Activated CD4-positive, alpha-beta T cell treated with anti-CD3 and anti-CD28 coated beads, Interleukin-2, amount 10 ng/mL, durations not matched to agents 7 days and 5 days (primary cell): Measurements from ENCODE around the gene NEO1. TPM values are rescaled to one million over a fixed set of nuclear protein-coding genes. Genes with fewer than 3 reads are reported as not detected.

ENCODE experiments used
- CTCF ChIA-PET: fragments of 350-600 bp; sonication (Branson Sonifier 250); formaldehyde crosslinking; loops from one replicate; lab custom pipeline; 2021; ENCODE audit warnings: antibody characterized with exemption; lab: Charles Lee
- POLR2A ChIA-PET: fragments of 350-600 bp; sonication (Branson Sonifier 250); formaldehyde crosslinking; loops from one replicate; lab custom pipeline; 2021; ENCODE audit warnings: antibody characterized with exemption; lab: Charles Lee
- DNase-seq: peaks from one replicate; pipeline ENCODE4 v3.0.0-alpha.2; 2020
- H3K27ac Mint-ChIP-seq: one replicate; pipeline ENCODE4 v1.8.0; 2021; ENCODE audit warnings: mild to moderate bottlenecking, moderate library complexity, mixed read lengths
- H3K27me3 Mint-ChIP-seq: one replicate; pipeline ENCODE4 v1.8.0; 2021; ENCODE audit warnings: mixed read lengths
- H3K36me3 Mint-ChIP-seq: one replicate; pipeline ENCODE4 v1.8.0; 2021; ENCODE audit warnings: low read depth, mixed read lengths
- H3K4me1 Mint-ChIP-seq: one replicate; pipeline ENCODE4 v1.8.0; 2021; ENCODE audit warnings: mixed read lengths
- H3K4me3 Mint-ChIP-seq: one replicate; pipeline ENCODE4 v1.8.0; 2021; ENCODE audit warnings: mild to moderate bottlenecking, moderate library complexity, mixed read lengths
- H3K9me3 Mint-ChIP-seq: one replicate; pipeline ENCODE4 v1.8.0; 2021; ENCODE audit warnings: mixed read lengths
- total RNA-seq, 2 experiments: library from RNA; stranded (reverse); gene quantifications; one replicate each; pipeline ENCODE4 v1.2.3, GENCODE V29; 2021

NEO1 gene
- total RNA-seq, 2 experiments from 2014 or later, result 4.3 to 5.8 TPM

- Mint-ChIP-seq H3K4me1 (no peaks in the 10 kb centered on the region), H3K36me3 (no peaks in the 10 kb centered on the region), H3K27me3 (no peaks in the 10 kb centered on the region), H3K4me3 (no peak overlapping the region), H3K9me3 (no peaks in the 10 kb centered on the region), H3K27ac (no peak overlapping the region)
- no peak for DNase-seq
- ChIA-PET POLR2A (no interaction called here), CTCF (interaction anchor here (0.7 kb wide), 1 partner anchor 12 kb away, joined by 3 read pairs; no protein-coding TSS in a partner anchor)
Measured at GRCh38 chr15:73334086-73334485, 281.8 kb downstream of the NEO1 start.

- H3K9me3 Mint-ChIP-seq, result no peaks in the 10 kb centered on the region
Measured at GRCh38 chr15:73335026-73335425, 282.8 kb downstream of the NEO1 start.

GRCh38 chr15:73335471-73335870 lies 283.2 kb downstream of the NEO1 start:
- Mint-ChIP-seq H3K4me3 (no peak overlapping the region), H3K36me3 (no peaks in the 10 kb centered on the region), H3K27me3 (no peaks in the 10 kb centered on the region), H3K27ac (no peak overlapping the region), H3K4me1 (no peaks in the 10 kb centered on the region), H3K9me3 (no peaks in the 10 kb centered on the region)
- POLR2A ChIA-PET, result no interaction called here
- CTCF ChIA-PET, result no interaction called here
- no peak for DNase-seq

More at GRCh38 chr15:73335026-73335425, 282.8 kb downstream of the NEO1 start:
- Mint-ChIP-seq H3K27ac (peak overlapping the region; percentile 50), H3K27me3 (no peaks in the 10 kb centered on the region), H3K4me3 (no peak overlapping the region), H3K4me1 (no peaks in the 10 kb centered on the region), H3K36me3 (no peaks in the 10 kb centered on the region)
- ChIA-PET CTCF (interaction anchor here (0.7 kb wide), 1 partner anchor 10 kb away, joined by 3 read pairs; no protein-coding TSS in a partner anchor), POLR2A (no interaction called here)
- no peak for DNase-seq

GRCh38 chr15:73336756-73337155 lies 284.5 kb downstream of the NEO1 start:
- H3K4me1 Mint-ChIP-seq, result no peaks in the 10 kb centered on the region
- no peak for DNase-seq
- no peaks in the 10 kb centered on the region for H3K9me3 Mint-ChIP-seq
- POLR2A ChIA-PET, result no interaction called here
- H3K27ac Mint-ChIP-seq, result no peak overlapping the region
- H3K27me3 Mint-ChIP-seq, result no peaks in the 10 kb centered on the region
- CTCF ChIA-PET, result no interaction called here
- no peaks in the 10 kb centered on the region for H3K36me3 Mint-ChIP-seq
- no peak overlapping the region for H3K4me3 Mint-ChIP-seq

GRCh38 chr15:73337187-73337586 lies 284.9 kb downstream of the NEO1 start:
- CTCF ChIA-PET, result no interaction called here
- no peak for DNase-seq
- Mint-ChIP-seq H3K4me3 (no peak overlapping the region), H3K4me1 (no peaks in the 10 kb centered on the region), H3K27ac (no peak overlapping the region), H3K36me3 (no peaks in the 10 kb centered on the region), H3K27me3 (no peaks in the 10 kb centered on the region), H3K9me3 (no peaks in the 10 kb centered on the region)
- POLR2A ChIA-PET, result no interaction called here

- DNase-seq, result no peak
- Mint-ChIP-seq H3K36me3 (no peaks in the 10 kb centered on the region), H3K27me3 (no peaks in the 10 kb centered on the region), H3K27ac (no peak overlapping the region), H3K4me3 (no peak overlapping the region), H3K9me3 (peaks cover 3% of the 10 kb centered on the region), H3K4me1 (no peaks in the 10 kb centered on the region)
- CTCF ChIA-PET, result no interaction called here
- POLR2A ChIA-PET, result no interaction called here
Measured at GRCh38 chr15:73338058-73338457, 285.8 kb downstream of the NEO1 start.

GRCh38 chr15:73338606-73339374 lies 286.5 kb downstream of the NEO1 start:
- Mint-ChIP-seq H3K27ac (no peak overlapping the region), H3K36me3 (no peaks in the 10 kb centered on the region), H3K4me1 (no peaks in the 10 kb centered on the region), H3K27me3 (no peaks in the 10 kb centered on the region), H3K9me3 (peaks cover 3% of the 10 kb centered on the region), H3K4me3 (no peak overlapping the region)
- DNase-seq, result no peak
- POLR2A ChIA-PET, result no interaction called here
- CTCF ChIA-PET, result no interaction called here

GRCh38 chr15:73340502-73341192 lies 288.4 kb downstream of the NEO1 start:
- ChIA-PET POLR2A (no interaction called here), CTCF (no interaction called here)
- H3K27ac Mint-ChIP-seq, result peak overlapping the region; percentile 43
- H3K4me1 Mint-ChIP-seq, result no peaks in the 10 kb centered on the region
- DNase-seq, result no peak
- H3K9me3 Mint-ChIP-seq, result peaks cover 3% of the 10 kb centered on the region
- no peaks in the 10 kb centered on the region for H3K27me3 Mint-ChIP-seq
- H3K4me3 Mint-ChIP-seq, result no peak overlapping the region
- no peaks in the 10 kb centered on the region for H3K36me3 Mint-ChIP-seq

GRCh38 chr15:73341886-73342600 lies 289.8 kb downstream of the NEO1 start:
- DNase-seq, result no peak
- H3K27ac Mint-ChIP-seq, result no peak overlapping the region
- ChIA-PET POLR2A (no interaction called here), CTCF (interaction anchor here (0.5 kb wide), 1 partner anchor 54 kb away, joined by 4 read pairs; no protein-coding TSS in a partner anchor)
- peaks cover 2% of the 10 kb centered on the region for H3K27me3 Mint-ChIP-seq
- no peaks in the 10 kb centered on the region for H3K4me1 Mint-ChIP-seq
- peaks cover 3% of the 10 kb centered on the region for H3K9me3 Mint-ChIP-seq
- no peak overlapping the region for H3K4me3 Mint-ChIP-seq
- H3K36me3 Mint-ChIP-seq, result no peaks in the 10 kb centered on the region

- H3K9me3 Mint-ChIP-seq, result peaks cover 3% of the 10 kb centered on the region
- H3K27me3 Mint-ChIP-seq, result peaks cover 2% of the 10 kb centered on the region
- H3K36me3 Mint-ChIP-seq, result no peaks in the 10 kb centered on the region
- ChIA-PET POLR2A (no interaction called here), CTCF (no interaction called here)
- no peak for DNase-seq
- H3K27ac Mint-ChIP-seq, result no peak overlapping the region
- H3K4me1 Mint-ChIP-seq, result no peaks in the 10 kb centered on the region
- H3K4me3 Mint-ChIP-seq, result no peak overlapping the region
Measured at GRCh38 chr15:73344056-73344455, 291.8 kb downstream of the NEO1 start.

GRCh38 chr15:73345658-73346057 lies 293.4 kb downstream of the NEO1 start:
- POLR2A ChIA-PET, result no interaction called here
- no peak overlapping the region for H3K4me3 Mint-ChIP-seq

GRCh38 chr15:73346735-73347312 lies 294.6 kb downstream of the NEO1 start:
- peaks cover 3% of the 10 kb centered on the region for H3K9me3 Mint-ChIP-seq
- H3K4me3 Mint-ChIP-seq, result no peak overlapping the region
- CTCF ChIA-PET, result no interaction called here
- peak; percentile 73 for DNase-seq
- no peaks in the 10 kb centered on the region for H3K4me1 Mint-ChIP-seq
- H3K27me3 Mint-ChIP-seq, result peaks cover 2% of the 10 kb centered on the region
- H3K27ac Mint-ChIP-seq, result no peak overlapping the region
- POLR2A ChIA-PET, result no interaction called here
- no peaks in the 10 kb centered on the region for H3K36me3 Mint-ChIP-seq

More at GRCh38 chr15:73345658-73346057, 293.4 kb downstream of the NEO1 start:
- Mint-ChIP-seq H3K9me3 (peaks cover 3% of the 10 kb centered on the region), H3K36me3 (no peaks in the 10 kb centered on the region), H3K27ac (no peak overlapping the region), H3K4me1 (no peaks in the 10 kb centered on the region), H3K27me3 (peaks cover 2% of the 10 kb centered on the region)
- CTCF ChIA-PET, result no interaction called here
- DNase-seq, result no peak
